HepG2 (cell line): ENCODE results near the gene RNASE4. TPM values are rescaled to one million over a fixed set of nuclear protein-coding genes. Genes with fewer than 3 reads are reported as not detected.

Experiments used
- AGO2 ChIP-seq: fragments of 200-400 bp; formaldehyde crosslinking; optimal IDR thresholded peaks from 2 replicates; pipeline ENCODE3; 2017; ENCODE audit warnings: mild to moderate bottlenecking, low read depth, low read length, moderate library complexity
- BCL6 ChIP-seq: IDR thresholded peaks from 2 replicates; pipeline ENCODE4 v1.6.1; 2016; ENCODE audit warnings: missing genetic modification reagents, missing compliant biosample characterization
- CBX5 ChIP-seq: sonication (generic); formaldehyde crosslinking; IDR thresholded peaks from 2 replicates; pipeline ENCODE4 v1.4.0; 2020; ENCODE audit warnings: missing genetic modification reagents, borderline replicate concordance
- CSRNP2 ChIP-seq: sonication (generic); formaldehyde crosslinking; conservative IDR thresholded peaks from 2 replicates; pipeline ENCODE4 v1.8.0; 2022; ENCODE audit warnings: low read depth, missing genetic modification reagents
- EED ChIP-seq: sonication (generic); formaldehyde crosslinking; IDR thresholded peaks from 2 replicates; pipeline ENCODE4 v1.5.0; 2020; ENCODE audit warnings: mild to moderate bottlenecking, missing genetic modification reagents
- ESRRA ChIP-seq: sonication (generic); formaldehyde crosslinking; IDR thresholded peaks from 2 replicates; pipeline ENCODE4 v1.5.1; 2020; ENCODE audit warnings: mild to moderate bottlenecking, low read depth, missing genetic modification reagents
- HOMEZ ChIP-seq: IDR thresholded peaks from 2 replicates; pipeline ENCODE4 v1.6.1; 2016; ENCODE audit warnings: low read depth
- KAT2B ChIP-seq: fragments of 150-350 bp; IDR thresholded peaks from 2 replicates; pipeline ENCODE4 v1.6.1; 2014; ENCODE audit warnings: low read depth, low read length, borderline replicate concordance
- MTA1 ChIP-seq: sonication (generic); formaldehyde crosslinking; IDR thresholded peaks from 2 replicates; pipeline ENCODE4 v1.4.0; 2020; ENCODE audit warnings: missing genetic modification reagents, mild to moderate bottlenecking, borderline replicate concordance
- NFKB2 ChIP-seq: sonication (generic); formaldehyde crosslinking; IDR thresholded peaks from 2 replicates; pipeline ENCODE4 v1.4.0; 2020; ENCODE audit warnings: missing genetic modification reagents, borderline replicate concordance
- NFYC ChIP-seq: IDR thresholded peaks from 2 replicates; pipeline ENCODE4 v1.6.1; 2016; ENCODE audit warnings: missing genetic modification reagents, missing compliant biosample characterization
- PCBP2 ChIP-seq: fragments of 200-400 bp; formaldehyde crosslinking; optimal IDR thresholded peaks from 2 replicates; pipeline ENCODE3; 2018; ENCODE audit warnings: low read length, low read depth; ENCODE audit not compliant: poor library complexity, severe bottlenecking
- PLSCR1 ChIP-seq: sonication (generic); formaldehyde crosslinking; IDR thresholded peaks from 2 replicates; pipeline ENCODE4 v1.5.0; 2020; ENCODE audit warnings: missing genetic modification reagents, mild to moderate bottlenecking, borderline replicate concordance
- RAD21 ChIP-seq: fragments of 450-650 bp; formaldehyde crosslinking; IDR thresholded peaks from 2 replicates; pipeline ENCODE4 v1.5.0; 2020; ENCODE audit warnings: mild to moderate bottlenecking
- SNAI1 ChIP-seq: sonication (generic); formaldehyde crosslinking; IDR thresholded peaks from 2 replicates; pipeline ENCODE4 v1.5.0; 2020; ENCODE audit warnings: mild to moderate bottlenecking, missing genetic modification reagents, borderline replicate concordance
- SOX13 ChIP-seq, 3 experiments: fragments of 450-650 bp in 1 of 3; sonication (generic) in 1 of 3; formaldehyde crosslinking in 1 of 3; IDR thresholded peaks in 2 of 3; conservative IDR thresholded peaks in 1 of 3; 2 replicates each; pipeline versions ENCODE4 v1.5.0 to v1.6.1; 2016 to 2020; ENCODE audit warnings: antibody characterized with exemption in 1 of 3, mild to moderate bottlenecking in 1 of 3, missing compliant biosample characterization in 1 of 3, missing genetic modification reagents in 1 of 3, moderate library complexity in 1 of 3
- TGIF2 ChIP-seq: IDR thresholded peaks from 2 replicates; pipeline ENCODE4 v1.6.1; 2016; ENCODE audit warnings: control low read depth, missing compliant biosample characterization
- UBTF ChIP-seq: sonication (generic); formaldehyde crosslinking; IDR thresholded peaks from 2 replicates; pipeline ENCODE4 v1.4.0; 2020; ENCODE audit warnings: mild to moderate bottlenecking, missing genetic modification reagents
- YEATS2 ChIP-seq: sonication (generic); formaldehyde crosslinking; IDR thresholded peaks from 2 replicates; pipeline ENCODE4 v1.4.0; 2020; ENCODE audit warnings: missing genetic modification reagents, borderline replicate concordance
- ZNF337 ChIP-seq: sonication (generic); formaldehyde crosslinking; IDR thresholded peaks from 2 replicates; pipeline ENCODE4 v1.5.1; 2020; ENCODE audit warnings: missing genetic modification reagents, low read depth, mild to moderate bottlenecking, borderline replicate concordance
- ZNF605 ChIP-seq: sonication (generic); formaldehyde crosslinking; IDR thresholded peaks from 2 replicates; pipeline ENCODE4 v1.8.0; 2022; ENCODE audit warnings: mild to moderate bottlenecking, missing genetic modification reagents
- ZNF652 ChIP-seq: IDR thresholded peaks from 2 replicates; pipeline ENCODE4 v1.6.1; 2016; ENCODE audit warnings: low read depth, borderline replicate concordance
- polyA plus RNA-seq, 8 experiments: library from polyadenylated mRNA; depleted of rRNA in 3 of 8; stranded (reverse) in 7 of 8; unstranded in 1 of 8; fragments of >200 nt; fragmentation: Illumina TruSeq in 4 of 8; extraction: Trizol in 4 of 8; gene quantifications; 2 replicates each; pipeline versions ENCODE4 v1.2.1 to v1.2.3, GENCODE V29; 2011 to 2016; ENCODE audit warnings: low read depth in 4 of 8, missing spikeins in 1 of 8, mixed read lengths in 1 of 8; ENCODE audit not compliant: insufficient read depth in 1 of 8
- total RNA-seq, 5 experiments: library from RNA; depleted of rRNA; stranded (reverse); fragments of >200 nt; fragmentation: Illumina TruSeq; extraction: Trizol; gene quantifications; 2 replicates each; pipeline ENCODE4 v1.2.3, GENCODE V29; 2016; ENCODE audit warnings: low read depth in 1 of 5

RNASE4 gene
- total and polyA plus RNA-seq, 2 of the 13 experiments (the other 11 are each of a cell fraction or from before 2014, with no cell fraction given) = 109 to 983 TPM

- TF ChIP-seq UBTF (CRISPR knock-in tag) (no peak), ZNF337 (no peak), ZNF652 (CRISPR knock-in tag) (peak; percentile 36; the same call in 1 of the 2 replicates), NFKB2 (CRISPR knock-in tag) (peak; percentile 54; the same call in 1 of the 2 replicates), ZNF605 (CRISPR knock-in tag) (no peak), SNAI1 (no peak), EED (CRISPR knock-in tag) (no peak; the same call in 1 of the 2 replicates), KAT2B (no peak), CBX5 (CRISPR knock-in tag) (peak; percentile 84; the same call in 1 of the 2 replicates), CSRNP2 (CRISPR knock-in tag) (no peak), PCBP2 (no peak), YEATS2 (no peak), BCL6 (CRISPR knock-in tag) (no peak), PLSCR1 (CRISPR knock-in tag) (no peak), RAD21 (CRISPR knock-in tag) (peak; percentile 91), SOX13 (IDR thresholded peaks at IDR 0.05) (no peak), SOX13 (CRISPR knock-in tag; conservative IDR thresholded peaks at IDR 0.05 in 1 of 2, IDR thresholded peaks at IDR 0.05 in 1 of 2) (no peak; a peak in 1 of 4 replicates), AGO2 (no peak), ESRRA (CRISPR knock-in tag) (no peak), NFYC (CRISPR knock-in tag) (0 out of 2 replicates have a peak, but pooled peaks have one; percentile 23), HOMEZ (CRISPR knock-in tag) (0 out of 2 replicates have a peak, but pooled peaks have one; percentile 19), TGIF2 (CRISPR knock-in tag) (0 out of 2 replicates have a peak, but pooled peaks have one; percentile 24), MTA1 (CRISPR knock-in tag) (no peak)
Measured at GRCh38 chr14:20662968-20663732, 21.2 kb upstream of the RNASE4 start (continued).
